SK-N-SH (cell line): ENCODE results near the gene MAPK12. TPM values are rescaled to one million over a fixed set of nuclear protein-coding genes. Genes with fewer than 3 reads are reported as not detected.

Source experiments
- CTCF ChIA-PET: fragments of 300-600, 350-600 bp; formaldehyde crosslinking; extraction: SDS; loops from one replicate; lab custom pipeline; 2021; lab: Yijun Ruan, JAX
- POLR2A ChIA-PET: fragments of 350-600 bp; sonication (Branson Sonifier 250); formaldehyde crosslinking; extraction: SDS; loops from one replicate; lab custom pipeline; 2020; ENCODE audit warnings: antibody characterized with exemption, inconsistent platforms; lab: Yijun Ruan, JAX
- DNase-seq: peaks from one replicate; pipeline ENCODE4 v3.0.0; 2012
- H2AFZ ChIP-seq: fragments of 200-600 bp; sonication (generic); 2 replicates; pipeline ENCODE4 v1.8.1; 2016; ENCODE audit warnings: antibody characterized with exemption, mild to moderate bottlenecking, low read depth
- H3F3A ChIP-seq: fragments of 200-600 bp; sonication (generic); replicated peaks from 2 replicates; pipeline ENCODE3; 2016; ENCODE audit warnings: antibody characterized with exemption, mild to moderate bottlenecking; ENCODE audit not compliant: insufficient read depth
- H3K27ac ChIP-seq, 2 experiments: fragments of 200-500 bp in 1 of 2; fragments of 200-600 bp in 1 of 2; sonication (Bioruptor generic) in 1 of 2; sonication (generic), shearing (Covaris generic) in 1 of 2; 2 replicates each; pipeline versions ENCODE4 v1.5.1 to v1.6.1; 2014 to 2016; ENCODE audit warnings: low read depth in 2 of 2, inconsistent platforms in 1 of 2, low read length in 1 of 2, mild to moderate bottlenecking in 1 of 2, mixed read lengths in 1 of 2
- H3K27me3 ChIP-seq: fragments of 200-600 bp; sonication (generic), shearing (Covaris generic); 2 replicates; pipeline ENCODE4 v1.6.1; 2016; ENCODE audit warnings: mixed run types; ENCODE audit not compliant: insufficient read depth
- H3K36me3 ChIP-seq, 2 experiments: fragments of 200-500 bp in 1 of 2; fragments of 200-600 bp in 1 of 2; sonication (Bioruptor generic) in 1 of 2; sonication (generic) in 1 of 2; replicated peaks in 1 of 2; 2 replicates each; pipeline versions ENCODE3 to v1.5.1; 2014 to 2016; ENCODE audit warnings: low read length in 1 of 2, mild to moderate bottlenecking in 1 of 2; ENCODE audit not compliant: insufficient read depth in 2 of 2, control insufficient read depth in 1 of 2
- H3K4me1 ChIP-seq, 2 experiments: fragments of 200-500 bp in 1 of 2; fragments of 200-600 bp in 1 of 2; sonication (Bioruptor generic) in 1 of 2; sonication (generic), shearing (Covaris generic) in 1 of 2; 2 replicates each; pipeline versions ENCODE4 v1.5.1 to v1.6.1; 2014 to 2016; ENCODE audit warnings: low read depth in 1 of 2, low read length in 1 of 2, mixed run types in 1 of 2; ENCODE audit not compliant: insufficient read depth in 2 of 2, control insufficient read depth in 1 of 2
- H3K4me2 ChIP-seq: fragments of 200-600 bp; sonication (generic), shearing (Covaris generic); 2 replicates; pipeline ENCODE4 v1.6.1; 2017; ENCODE audit warnings: mixed run types
- H3K4me3 ChIP-seq, 2 experiments: fragments of 200-500 bp in 1 of 2; fragments of 200-600 bp in 1 of 2; sonication (Bioruptor generic) in 1 of 2; sonication (generic), shearing (Covaris generic) in 1 of 2; 2 replicates each; pipeline versions ENCODE4 v1.5.1 to v1.8.1; 2014 to 2016; ENCODE audit warnings: low read depth in 2 of 2, inconsistent platforms in 1 of 2, low read length in 1 of 2, mild to moderate bottlenecking in 1 of 2, mixed read lengths in 1 of 2, moderate library complexity in 1 of 2
- H3K79me2 ChIP-seq: fragments of 200-600 bp; sonication (generic); 2 replicates; pipeline ENCODE4 v1.8.1; 2017; ENCODE audit warnings: mild to moderate bottlenecking; ENCODE audit not compliant: insufficient read depth
- H3K9ac ChIP-seq: fragments of 200-600 bp; sonication (generic); 2 replicates; pipeline ENCODE4 v1.6.1; 2017; ENCODE audit warnings: mixed run types
- H3K9me2 ChIP-seq: fragments of 200-600 bp; sonication (generic); 2 replicates; pipeline ENCODE4 v1.6.1; 2017; ENCODE audit warnings: mixed run types
- H3K9me3 ChIP-seq: fragments of 200-600 bp; sonication (generic); 2 replicates; pipeline ENCODE4 v1.6.1; 2017; ENCODE audit warnings: mixed run types, mild to moderate bottlenecking, moderate library complexity
- H4K20me1 ChIP-seq: fragments of 200-600 bp; sonication (generic); 2 replicates; pipeline ENCODE4 v1.6.1; 2017; ENCODE audit warnings: mild to moderate bottlenecking, mixed run types; ENCODE audit not compliant: insufficient read depth
- CTCF ChIP-seq: fragments of 200-600 bp; sonication (generic); IDR thresholded peaks from 2 replicates; pipeline ENCODE4 v1.6.1; 2017; ENCODE audit warnings: antibody characterized with exemption, mild to moderate bottlenecking, moderate library complexity
- EZH2phosphoT487 ChIP-seq: fragments of 200-600 bp; sonication (generic); IDR thresholded peaks from 2 replicates; pipeline ENCODE4 v1.6.1; 2017; ENCODE audit warnings: low read depth, mixed run types, mild to moderate bottlenecking, antibody characterized with exemption, moderate library complexity, borderline replicate concordance
- FOSL2 ChIP-seq: IDR thresholded peaks from 2 replicates; pipeline ENCODE4 v1.4.0; 2012; ENCODE audit warnings: low read depth, mild to moderate bottlenecking, moderate library complexity, borderline replicate concordance
- GATA2 ChIP-seq: sonication (generic); formaldehyde crosslinking; IDR thresholded peaks from 2 replicates; pipeline ENCODE4 v1.5.0; 2020; ENCODE audit warnings: mild to moderate bottlenecking, missing genetic modification reagents
- MXI1 ChIP-seq: IDR thresholded peaks from 2 replicates; pipeline ENCODE4 v1.6.1; 2012; ENCODE audit warnings: mild to moderate bottlenecking, low read depth, low read length, improper control_type of control experiment
- PBX3 ChIP-seq: IDR thresholded peaks from 2 replicates; pipeline ENCODE4; 2012
- POLR2AphosphoS5 ChIP-seq: IDR thresholded peaks from 2 replicates; pipeline ENCODE4 v1.6.1; 2012; ENCODE audit warnings: low read depth, low read length
- SIN3A ChIP-seq: IDR thresholded peaks from 2 replicates; pipeline ENCODE4 v1.6.1; 2012; ENCODE audit warnings: low read depth, mild to moderate bottlenecking, low read length, moderate library complexity, borderline replicate concordance
- TAF1 ChIP-seq: IDR thresholded peaks from 2 replicates; pipeline ENCODE4 v1.6.1; 2012; ENCODE audit warnings: low read depth, mild to moderate bottlenecking, low read length, moderate library complexity, borderline replicate concordance
- TCF12 ChIP-seq: IDR thresholded peaks from 2 replicates; pipeline ENCODE4 v1.4.0; 2012
- TEAD4 ChIP-seq: IDR thresholded peaks from 2 replicates; pipeline ENCODE4 v1.4.0; 2012; ENCODE audit warnings: mild to moderate bottlenecking, borderline replicate concordance; ENCODE audit not compliant: insufficient read depth
- USF2 ChIP-seq: fragments of 150-350 bp; IDR thresholded peaks from 2 replicates; pipeline ENCODE4 v1.6.1; 2017; ENCODE audit warnings: antibody characterized with exemption, low read length, low read depth, borderline replicate concordance
- YY1 ChIP-seq: IDR thresholded peaks from 2 replicates; pipeline ENCODE4 v1.4.0; 2012; ENCODE audit warnings: low read depth, mild to moderate bottlenecking
- WGBS: methylation state at CpG from one replicate; pipeline ENCODE4 v1.1.6; 2017; ENCODE audit warnings: low lambda C conversion rate; 5-methylcytosine and 5-hydroxymethylcytosine counted together
- polyA plus RNA-seq, 3 experiments: library from polyadenylated mRNA; depleted of rRNA; stranded (reverse); fragments of >200 nt; gene quantifications; 2 replicates each; pipeline ENCODE4 v1.2.3, GENCODE V29; 2012

Gene MAPK12
- polyA plus RNA-seq, 1 of the 3 experiments (the other 2 are of a cell fraction): 118 TPM

- H3K79me2 ChIP-seq: peaks cover 99% of the 10 kb centered on the region
- peaks cover 0 to 11% of the 10 kb centered on the region in 2 experiments for H3K36me3 ChIP-seq
- H2AFZ ChIP-seq: no peak overlapping the region
- CTCF ChIA-PET: interaction anchor here (0.6 to 3.4 kb wide), 8 partner anchors 24 to 159 kb away, joined by 3 to 19 read pairs (median 4); partner anchors contain the start of gene HDAC10
- no peak overlapping the region for H3K9ac ChIP-seq
- no peaks in the 10 kb centered on the region for H3K9me3 ChIP-seq
- H3K9me2 ChIP-seq: no peaks in the 10 kb centered on the region
- no peak overlapping the region for H3K4me2 ChIP-seq
- WGBS: 95% methylated on average over 42 of the region's 93 CpGs
- TF ChIP-seq USF2 (no peak), GATA2 (CRISPR knock-in tag) (no peak), TAF1 (no peak), TCF12 (no peak), CTCF (no peak), YY1 (no peak), MXI1 (no peak), PBX3 (no peak), EZH2phosphoT487 (no peak), POLR2AphosphoS5 (no peak), SIN3A (no peak), FOSL2 (no peak), TEAD4 (no peak)
- no peak overlapping the region for H3K4me3 ChIP-seq
- POLR2A ChIA-PET: no interaction called here
- peaks cover 5% of the 10 kb centered on the region for H3F3A ChIP-seq
- no peak overlapping the region; a peak in 1 of 4 replicates for H3K27ac ChIP-seq
- peaks cover 34 to 44% of the 10 kb centered on the region in 2 experiments; a peak in 3 of 4 replicates for H3K4me1 ChIP-seq
- no peak for DNase-seq
- H4K20me1 ChIP-seq: peaks cover 88% of the 10 kb centered on the region
- no peaks in the 10 kb centered on the region for H3K27me3 ChIP-seq
These were observed 38.5 kb upstream of the MAPK12 start for GRCh38 chr22:50299785-50300619.
